ENCODE results near the gene OLR1.
"Not testable (repeated sequence)": the region's sequence is repeated elsewhere in the genome, so short reads cannot be mapped to it uniquely, and the experiment has no call there.

GRCh38 chr12:10204495-10204894 lies 32.6 kb upstream of the OLR1 start:
- TF ChIP-seq CTCF (conservative IDR thresholded peaks at IDR 0.05 in 1 of 2, IDR thresholded peaks at IDR 0.05 in 1 of 2; ENCODE audit: extremely low read depth in 1 of 2, insufficient read depth in 1 of 2, low read depth in 1 of 2, low read length in 2 of 2); EZH2 (IDR thresholded peaks at IDR 0.05; ENCODE audit: borderline replicate concordance, low read length): not testable (repeated sequence)

Data from mammary epithelial cell (primary cell).